BE2C (cell line): ENCODE measurements around the gene APLP1.
"Not testable (repeated sequence)": the region's sequence is repeated elsewhere in the genome, so short reads cannot be mapped to it uniquely, and the experiment has no call there.

Source experiments
- DNase-seq: peaks from one replicate; pipeline ENCODE4 v3.0.0-alpha.2; 2020
- H3K27me3 ChIP-seq: fragments of 250-450 bp; sonication (Bioruptor Pico); 2 replicates; pipeline ENCODE4 v1.5.1; 2020; ENCODE audit warnings: mild to moderate bottlenecking
- H3K36me3 ChIP-seq: fragments of 250-450 bp; sonication (Bioruptor Pico); 2 replicates; pipeline ENCODE4 v1.5.1; 2020; ENCODE audit warnings: mild to moderate bottlenecking
- H3K4me1 ChIP-seq: fragments of 250-450 bp; sonication (Bioruptor Pico); 2 replicates; pipeline ENCODE4 v1.5.1; 2020
- H3K4me3 ChIP-seq: 2 replicates; pipeline ENCODE4 v1.5.1; 2011; ENCODE audit warnings: low read depth, low read length
- H3K9me3 ChIP-seq: fragments of 250-450 bp; sonication (Bioruptor Pico); 2 replicates; pipeline ENCODE4 v1.5.1; 2020
- CTCF ChIP-seq: IDR thresholded peaks from 2 replicates; pipeline ENCODE4 v1.5.1; 2012; ENCODE audit warnings: mild to moderate bottlenecking, low read depth, low read length

APLP1 gene

GRCh38 chr19:35885904-35886303 lies 17.5 kb downstream of the APLP1 start:
- TF ChIP-seq CTCF: no peak
- H3K9me3 ChIP-seq: no peaks in the 10 kb centered on the region
- H3K4me3 ChIP-seq: no peak overlapping the region
- no peaks in the 10 kb centered on the region for H3K27me3 ChIP-seq
- H3K4me1 ChIP-seq: no peaks in the 10 kb centered on the region
- no peak for DNase-seq
- H3K36me3 ChIP-seq: peaks cover 21% of the 10 kb centered on the region

GRCh38 chr19:35887197-35887596 lies 18.8 kb downstream of the APLP1 start:
- no peak for TF ChIP-seq CTCF
- DNase-seq: no peak
- Histone ChIP-seq H3K27me3 (no peaks in the 10 kb centered on the region), H3K4me1 (no peaks in the 10 kb centered on the region), H3K36me3 (peaks cover 21% of the 10 kb centered on the region), H3K9me3 (no peaks in the 10 kb centered on the region), H3K4me3 (no peak overlapping the region)

- peaks cover 21% of the 10 kb centered on the region for H3K36me3 ChIP-seq
- H3K4me1 ChIP-seq: no peaks in the 10 kb centered on the region
- DNase-seq: no peak
Measured at GRCh38 chr19:35888398-35888797, 20.0 kb downstream of the APLP1 start.

GRCh38 chr19:35889370-35890112 lies 21.2 kb downstream of the APLP1 start:
- no peak for DNase-seq
- H3K4me3 ChIP-seq: no peak overlapping the region
- H3K4me1 ChIP-seq: no peaks in the 10 kb centered on the region
- H3K36me3 ChIP-seq: peaks cover 27% of the 10 kb centered on the region
- no peaks in the 10 kb centered on the region for H3K27me3 ChIP-seq
- H3K9me3 ChIP-seq: no peaks in the 10 kb centered on the region
- TF ChIP-seq CTCF: no peak

More at GRCh38 chr19:35888398-35888797, 20.0 kb downstream of the APLP1 start:
- no peaks in the 10 kb centered on the region for H3K9me3 ChIP-seq
- H3K4me3 ChIP-seq: no peak overlapping the region
- no peak for TF ChIP-seq CTCF
- no peaks in the 10 kb centered on the region for H3K27me3 ChIP-seq

- DNase-seq: no peak
- H3K36me3 ChIP-seq: peaks cover 27% of the 10 kb centered on the region
- H3K9me3 ChIP-seq: no peaks in the 10 kb centered on the region
- no peaks in the 10 kb centered on the region for H3K27me3 ChIP-seq
- no peaks in the 10 kb centered on the region for H3K4me1 ChIP-seq
- H3K4me3 ChIP-seq: no peak overlapping the region
- no peak for TF ChIP-seq CTCF
Measured at GRCh38 chr19:35890113-35890650, 21.8 kb downstream of the APLP1 start.

GRCh38 chr19:35891819-35892218 lies 23.4 kb downstream of the APLP1 start:
- not testable (repeated sequence) for H3K4me1 ChIP-seq, H3K9me3 ChIP-seq, DNase-seq, H3K4me3 ChIP-seq, H3K27me3 ChIP-seq
- H3K36me3 ChIP-seq: peaks cover 35% of the 10 kb centered on the region
